ENCODE measurements around the gene ZNF71. TPM values are rescaled to one million over a fixed set of nuclear protein-coding genes. Genes with fewer than 3 reads are reported as not detected.
A peak's percentile ranks its signal among the peaks of the same experiment; 100 is the strongest.

Gene ZNF71
- total and polyA plus RNA-seq, 4 experiments from 2014 or later, result 7.1 to 13.7 (median 8.2) TPM

DNA sequence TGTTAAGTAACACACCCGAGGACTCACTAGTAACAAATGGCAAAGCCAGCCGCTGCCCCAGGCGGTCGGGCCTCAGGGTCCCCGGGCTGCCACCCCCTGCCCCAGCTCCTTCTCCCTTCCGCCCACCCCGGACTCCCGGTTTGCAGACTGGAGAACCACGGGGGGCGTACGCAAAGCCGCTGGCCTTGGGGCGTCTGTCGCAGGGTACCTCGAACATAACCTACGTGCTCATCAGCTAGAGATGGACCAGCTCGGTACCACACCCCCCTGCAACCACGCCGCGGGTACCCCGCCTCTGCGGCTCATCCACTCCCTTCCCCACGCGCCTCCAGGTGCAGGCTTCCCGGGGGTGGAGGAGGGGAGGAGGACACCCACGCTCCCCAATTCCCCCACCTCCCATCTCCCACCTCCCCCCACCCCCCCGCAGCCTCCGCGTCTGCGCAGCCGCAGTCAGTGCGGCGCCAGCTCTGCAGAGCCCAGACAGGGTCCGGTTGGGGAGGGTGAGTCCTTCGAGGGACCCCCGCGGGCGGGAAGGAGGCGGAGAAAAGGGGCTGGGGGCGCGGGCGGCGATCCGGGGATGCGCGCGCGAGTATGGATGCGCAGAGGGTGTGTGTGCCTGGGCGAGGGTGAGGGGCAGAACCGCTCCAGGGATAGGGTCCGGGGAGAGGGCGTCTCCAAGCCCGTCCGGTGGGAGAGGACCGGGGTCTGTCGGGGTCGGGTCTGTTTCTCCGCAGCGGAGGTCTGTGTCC lies 47.8 kb downstream of the ZNF71 start, which contains the start of gene SMIM17:
Gene SMIM17, plus strand, starts transcription at position 449 of the 749 bp plus-strand sequence. CDS start 2,509 bp downstream, outside the sequence.
- Mint-ChIP-seq H3K9me3 (peaks cover 8 to 84% (median 65%) of the 10 kb centered on the region in 8 donors), H3K27me3 (peaks cover 8 to 11% of the 10 kb centered on the region in 2 donors), H3K4me1 (peaks cover 0 to 4% (median 2%) of the 10 kb centered on the region in 4 donors), H3K27ac (peak within 1 kb of the TSS in 2 of 7 donors; percentile 8 to 75), H3K4me3 (peak within 1 kb of the TSS in 1 of 8 donors; percentile 4), H3K36me3 (peaks cover 14 to 24% of the 10 kb centered on the region in 2 donors)
- Histone ChIP-seq H3K9me3 (ENCODE audit: control insufficient read depth in 1 of 2, low read length in 2 of 2) (peaks cover 0 to 19% of the 10 kb centered on the region in 2 donors), H3K4me3 (ENCODE audit: low read length in 2 of 2) (no peak within 1 kb of the TSS), H3K36me3 (ENCODE audit: insufficient read depth, low read length) (no peaks in the 10 kb centered on the region), H3K27ac (ENCODE audit: low read depth, low read length) (no peak within 1 kb of the TSS), H3K27me3 (ENCODE audit: insufficient read depth, low read length) (no peaks in the 10 kb centered on the region), H3K4me1 (ENCODE audit: insufficient read depth, low read length) (no peaks in the 10 kb centered on the region)
- DNase-seq, result no peak
- POLR2A ChIA-PET (ENCODE audit: partially characterized antibody), result no interaction called here
- intact Hi-C loops (cut with micrococcal nuclease), result no loop called here
- CTCF ChIA-PET (ENCODE audit: partially characterized antibody), result no interaction called here

- Mint-ChIP-seq H3K4me3 (peak overlapping the region in 1 of 8 donors; percentile 4), H3K36me3 (peaks cover 16 to 28% of the 10 kb centered on the region in 2 donors), H3K9me3 (peaks cover 8 to 84% (median 67%) of the 10 kb centered on the region in 8 donors), H3K4me1 (peaks cover 0 to 2% (median 2%) of the 10 kb centered on the region in 4 donors), H3K27me3 (peaks cover 8 to 11% of the 10 kb centered on the region in 2 donors), H3K27ac (no peak overlapping the region)
- Histone ChIP-seq H3K27ac (ENCODE audit: low read depth, low read length) (no peak overlapping the region), H3K4me1 (ENCODE audit: insufficient read depth, low read length) (no peaks in the 10 kb centered on the region), H3K9me3 (ENCODE audit: control insufficient read depth in 1 of 2, low read length in 2 of 2) (peaks cover 0 to 20% of the 10 kb centered on the region in 2 donors), H3K27me3 (ENCODE audit: insufficient read depth, low read length) (no peaks in the 10 kb centered on the region), H3K4me3 (ENCODE audit: low read length in 2 of 2) (no peak overlapping the region), H3K36me3 (ENCODE audit: insufficient read depth, low read length) (no peaks in the 10 kb centered on the region)
- DNase-seq, result no peak
- CTCF ChIA-PET (ENCODE audit: partially characterized antibody), result no interaction called here
- intact Hi-C loops (cut with micrococcal nuclease), result no loop called here
- POLR2A ChIA-PET (ENCODE audit: partially characterized antibody), result no interaction called here
These were observed 48.4 kb downstream of the ZNF71 start for GRCh38 chr19:56643460-56643955.

GRCh38 chr19:56654151-56654550 lies 59.0 kb downstream of the ZNF71 start:
- intact Hi-C loops (cut with micrococcal nuclease), result no loop called here
- no peak overlapping the region for H3K27ac ChIP-seq (ENCODE audit: low read depth, low read length)
- no peaks in the 10 kb centered on the region for H3K4me1 ChIP-seq (ENCODE audit: insufficient read depth, low read length)
- H3K27ac Mint-ChIP-seq, result no peak overlapping the region
- H3K36me3 Mint-ChIP-seq, result peaks cover 9 to 12% of the 10 kb centered on the region in 2 donors
- no peaks in the 10 kb centered on the region for H3K27me3 Mint-ChIP-seq
- peaks cover 6 to 83% (median 52%) of the 10 kb centered on the region in 8 donors for H3K9me3 Mint-ChIP-seq
- CTCF ChIA-PET (ENCODE audit: partially characterized antibody), result no interaction called here
- no peak overlapping the region for H3K4me3 ChIP-seq (ENCODE audit: low read length in 2 of 2)
- H3K36me3 ChIP-seq (ENCODE audit: insufficient read depth, low read length), result no peaks in the 10 kb centered on the region
- H3K4me1 Mint-ChIP-seq, result no peaks in the 10 kb centered on the region
- no peaks in the 10 kb centered on the region for H3K27me3 ChIP-seq (ENCODE audit: insufficient read depth, low read length)
- POLR2A ChIA-PET (ENCODE audit: partially characterized antibody), result no interaction called here
- DNase-seq, result no peak
- peaks cover 0 to 15% of the 10 kb centered on the region in 2 donors for H3K9me3 ChIP-seq (ENCODE audit: control insufficient read depth in 1 of 2, low read length in 2 of 2)
- H3K4me3 Mint-ChIP-seq, result no peak overlapping the region

DNA sequence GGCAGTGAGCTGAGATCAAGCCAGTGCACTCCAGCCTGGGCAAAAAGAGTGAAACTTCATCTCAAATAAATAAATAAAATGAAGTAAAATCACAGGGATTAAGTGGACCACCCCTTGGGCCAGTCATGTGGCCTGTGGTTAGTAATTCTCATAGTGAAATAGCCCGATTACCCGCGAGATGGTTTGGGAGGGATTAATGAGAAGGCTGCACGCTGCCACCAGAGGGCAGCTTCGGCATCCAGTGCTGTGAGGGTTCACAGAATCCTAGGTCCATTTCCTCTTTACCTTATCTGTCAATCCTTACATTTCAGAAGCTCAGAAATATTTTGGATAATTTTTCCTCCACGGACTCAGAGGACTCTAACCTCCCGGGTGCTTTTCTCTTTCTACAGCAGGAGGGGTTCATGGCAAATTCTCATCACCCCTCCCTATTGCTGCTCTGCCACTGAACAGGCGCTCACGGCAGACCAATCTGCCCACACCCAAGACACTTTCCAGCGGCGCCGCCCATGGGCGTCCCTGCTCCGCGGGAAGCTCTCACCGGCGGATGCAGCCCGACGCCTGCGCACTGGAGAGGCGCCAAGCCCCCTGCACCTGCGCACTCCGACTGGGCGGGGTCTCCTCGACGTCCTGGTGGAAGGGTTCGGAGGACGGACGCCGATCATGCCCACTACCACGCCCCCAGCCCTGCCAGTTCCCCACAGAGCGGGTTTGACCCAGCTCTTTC lies 65.4 kb downstream of the ZNF71 start:
- Mint-ChIP-seq H3K27me3 (no peaks in the 10 kb centered on the region), H3K4me3 (no peak overlapping the region), H3K36me3 (peaks cover 7 to 19% of the 10 kb centered on the region in 2 donors), H3K9me3 (peaks cover 3 to 76% (median 40%) of the 10 kb centered on the region in 8 donors), H3K27ac (no peak overlapping the region), H3K4me1 (no peaks in the 10 kb centered on the region)
- DNase-seq, result no peak
- Histone ChIP-seq H3K4me3 (ENCODE audit: low read length in 2 of 2) (no peak overlapping the region), H3K27me3 (ENCODE audit: insufficient read depth, low read length) (no peaks in the 10 kb centered on the region), H3K9me3 (ENCODE audit: control insufficient read depth in 1 of 2, low read length in 2 of 2) (peaks cover 0 to 20% of the 10 kb centered on the region in 2 donors), H3K4me1 (ENCODE audit: insufficient read depth, low read length) (no peaks in the 10 kb centered on the region), H3K36me3 (ENCODE audit: insufficient read depth, low read length) (no peaks in the 10 kb centered on the region), H3K27ac (ENCODE audit: low read depth, low read length) (no peak overlapping the region)
- intact Hi-C loops (cut with micrococcal nuclease), result no loop called here
- CTCF ChIA-PET (ENCODE audit: partially characterized antibody), result no interaction called here
- POLR2A ChIA-PET (ENCODE audit: partially characterized antibody), result no interaction called here

- no peaks in the 10 kb centered on the region for H3K4me1 ChIP-seq (ENCODE audit: insufficient read depth, low read length)
- intact Hi-C loops (cut with micrococcal nuclease), result no loop called here
- Mint-ChIP-seq H3K4me3 (no peak overlapping the region), H3K36me3 (peaks cover 6 to 19% of the 10 kb centered on the region in 2 donors), H3K27ac (no peak overlapping the region), H3K4me1 (no peaks in the 10 kb centered on the region), H3K27me3 (no peaks in the 10 kb centered on the region), H3K9me3 (peaks cover under 1 to 74% (median 38%) of the 10 kb centered on the region in 8 donors)
- ChIA-PET CTCF (ENCODE audit: partially characterized antibody) (no interaction called here), POLR2A (ENCODE audit: partially characterized antibody) (no interaction called here)
- no peaks in the 10 kb centered on the region for H3K27me3 ChIP-seq (ENCODE audit: insufficient read depth, low read length)
- no peaks in the 10 kb centered on the region for H3K36me3 ChIP-seq (ENCODE audit: insufficient read depth, low read length)
- peaks cover 0 to 20% of the 10 kb centered on the region in 2 donors for H3K9me3 ChIP-seq (ENCODE audit: control insufficient read depth in 1 of 2, low read length in 2 of 2)
- H3K4me3 ChIP-seq (ENCODE audit: low read length in 2 of 2), result no peak overlapping the region
- no peak for DNase-seq
- no peak overlapping the region for H3K27ac ChIP-seq (ENCODE audit: low read depth, low read length)
These were observed 66.1 kb downstream of the ZNF71 start for GRCh38 chr19:56661248-56661647.

- H3K36me3 Mint-ChIP-seq, result peaks cover 9 to 21% of the 10 kb centered on the region in 2 donors
- no peaks in the 10 kb centered on the region for H3K27me3 Mint-ChIP-seq
- Histone ChIP-seq H3K4me1 (ENCODE audit: insufficient read depth, low read length) (no peaks in the 10 kb centered on the region), H3K27ac (ENCODE audit: low read depth, low read length) (no peak overlapping the region), H3K9me3 (ENCODE audit: control insufficient read depth in 1 of 2, low read length in 2 of 2) (peaks cover 0 to 21% of the 10 kb centered on the region in 2 donors), H3K4me3 (ENCODE audit: low read length in 2 of 2) (no peak overlapping the region), H3K36me3 (ENCODE audit: insufficient read depth, low read length) (no peaks in the 10 kb centered on the region), H3K27me3 (ENCODE audit: insufficient read depth, low read length) (no peaks in the 10 kb centered on the region)
- no peaks in the 10 kb centered on the region for H3K4me1 Mint-ChIP-seq
- ChIA-PET POLR2A (ENCODE audit: partially characterized antibody) (no interaction called here), CTCF (ENCODE audit: partially characterized antibody) (no interaction called here)
- H3K4me3 Mint-ChIP-seq, result no peak overlapping the region
- H3K27ac Mint-ChIP-seq, result no peak overlapping the region
- peaks cover 0 to 77% (median 40%) of the 10 kb centered on the region in 8 donors for H3K9me3 Mint-ChIP-seq
- DNase-seq, result no peak
- intact Hi-C loops (cut with micrococcal nuclease), result no loop called here
These were observed 68.9 kb downstream of the ZNF71 start for GRCh38 chr19:56663931-56664500.

DNA sequence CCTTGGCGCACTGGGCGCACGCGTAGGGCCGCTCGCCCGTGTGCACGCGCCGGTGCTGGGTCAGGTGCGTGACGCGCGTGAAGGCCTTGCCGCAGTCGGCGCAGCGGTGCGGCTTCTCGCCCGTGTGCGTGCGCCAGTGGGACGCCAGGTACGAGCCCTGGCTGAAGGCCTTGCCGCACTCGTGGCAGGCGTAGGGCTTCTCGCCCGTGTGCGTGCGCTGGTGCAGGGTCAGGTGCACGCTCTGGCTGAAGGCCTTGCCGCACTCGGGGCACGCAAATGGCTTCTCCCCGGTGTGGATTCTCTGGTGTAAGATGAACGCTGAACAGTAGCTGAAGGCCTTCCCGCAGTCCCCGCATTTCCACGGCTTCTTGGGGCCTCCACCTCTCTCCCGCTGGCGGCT lies 69.4 kb downstream of the ZNF71 start:
- CTCF ChIA-PET (ENCODE audit: partially characterized antibody), result no interaction called here
- H3K9me3 Mint-ChIP-seq, result peaks cover 0 to 74% (median 37%) of the 10 kb centered on the region in 8 donors
- H3K27ac ChIP-seq (ENCODE audit: low read depth, low read length), result no peak overlapping the region
- no peaks in the 10 kb centered on the region for H3K27me3 ChIP-seq (ENCODE audit: insufficient read depth, low read length)
- no peaks in the 10 kb centered on the region for H3K36me3 ChIP-seq (ENCODE audit: insufficient read depth, low read length)
- no peak overlapping the region for H3K27ac Mint-ChIP-seq
- no peaks in the 10 kb centered on the region for H3K4me1 Mint-ChIP-seq
- intact Hi-C loops (cut with micrococcal nuclease), result no loop called here
- POLR2A ChIA-PET (ENCODE audit: partially characterized antibody), result no interaction called here
- H3K27me3 Mint-ChIP-seq, result no peaks in the 10 kb centered on the region
- H3K4me3 Mint-ChIP-seq, result no peak overlapping the region
- no peak overlapping the region for H3K4me3 ChIP-seq (ENCODE audit: low read length in 2 of 2)
- peaks cover 0 to 16% of the 10 kb centered on the region in 2 donors for H3K9me3 ChIP-seq (ENCODE audit: control insufficient read depth in 1 of 2, low read length in 2 of 2)
- peaks cover 6 to 19% of the 10 kb centered on the region in 2 donors for H3K36me3 Mint-ChIP-seq
- DNase-seq, result no peak
- H3K4me1 ChIP-seq (ENCODE audit: insufficient read depth, low read length), result no peaks in the 10 kb centered on the region

Data from CD4-positive, alpha-beta memory T cell (primary cell).